Measurements from ENCODE around the gene DMTF1. TPM values are rescaled to one million over a fixed set of nuclear protein-coding genes. Genes with fewer than 3 reads are reported as not detected.
"Not testable (repeated sequence)": the region's sequence is repeated elsewhere in the genome, so short reads cannot be mapped to it uniquely, and the experiment has no call there.

DMTF1 gene, protein sequence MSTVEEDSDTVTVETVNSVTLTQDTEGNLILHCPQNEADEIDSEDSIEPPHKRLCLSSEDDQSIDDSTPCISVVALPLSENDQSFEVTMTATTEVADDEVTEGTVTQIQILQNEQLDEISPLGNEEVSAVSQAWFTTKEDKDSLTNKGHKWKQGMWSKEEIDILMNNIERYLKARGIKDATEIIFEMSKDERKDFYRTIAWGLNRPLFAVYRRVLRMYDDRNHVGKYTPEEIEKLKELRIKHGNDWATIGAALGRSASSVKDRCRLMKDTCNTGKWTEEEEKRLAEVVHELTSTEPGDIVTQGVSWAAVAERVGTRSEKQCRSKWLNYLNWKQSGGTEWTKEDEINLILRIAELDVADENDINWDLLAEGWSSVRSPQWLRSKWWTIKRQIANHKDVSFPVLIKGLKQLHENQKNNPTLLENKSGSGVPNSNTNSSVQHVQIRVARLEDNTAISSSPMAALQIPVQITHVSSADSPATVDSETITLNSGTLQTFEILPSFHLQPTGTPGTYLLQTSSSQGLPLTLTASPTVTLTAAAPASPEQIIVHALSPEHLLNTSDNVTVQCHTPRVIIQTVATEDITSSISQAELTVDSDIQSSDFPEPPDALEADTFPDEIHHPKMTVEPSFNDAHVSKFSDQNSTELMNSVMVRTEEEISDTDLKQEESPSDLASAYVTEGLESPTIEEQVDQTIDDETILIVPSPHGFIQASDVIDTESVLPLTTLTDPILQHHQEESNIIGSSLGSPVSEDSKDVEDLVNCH
- 41.1 and 48.0 TPM in 2 replicates for total RNA-seq (2014; rRNA removed; shearing (Covaris generic))

DNA sequence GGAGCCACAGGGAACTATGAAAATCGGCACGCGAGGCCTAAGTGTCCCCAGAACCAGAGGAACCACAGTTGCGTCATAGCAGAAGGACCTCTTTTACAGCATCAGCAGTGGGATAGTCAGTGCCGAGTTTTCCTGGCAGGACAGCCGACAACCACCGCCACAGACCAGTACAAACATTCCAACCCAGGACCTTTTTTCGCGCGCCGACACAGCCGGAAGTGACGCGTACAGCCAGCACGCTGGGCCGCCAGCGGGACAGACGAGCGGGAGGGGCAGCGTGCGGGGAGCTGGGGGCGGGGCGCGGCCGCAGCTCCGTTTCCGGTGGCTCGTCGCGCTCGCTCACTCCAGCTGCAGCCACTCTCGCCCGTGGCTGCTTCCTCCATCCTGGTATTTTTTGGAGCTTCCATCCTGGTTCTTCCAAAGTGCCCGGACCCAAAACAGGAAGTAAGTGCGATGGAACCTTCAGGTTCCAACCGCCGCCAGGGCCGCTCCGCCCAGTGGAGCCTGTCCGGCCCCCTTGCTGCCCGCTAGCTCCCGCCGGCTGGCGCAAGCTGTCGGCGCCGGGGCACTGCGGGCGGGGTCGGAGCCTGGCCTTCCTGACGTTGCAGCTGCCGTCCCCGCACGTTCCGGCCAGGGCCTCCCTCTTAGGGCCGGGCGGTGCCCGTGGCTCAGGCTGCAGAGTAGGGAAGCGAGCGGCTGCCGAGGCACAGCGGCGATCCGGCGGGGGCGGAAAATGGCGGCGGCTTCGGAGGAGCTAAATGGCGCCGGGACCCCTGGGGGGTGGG is at the start of gene DMTF1:
Gene DMTF1, plus strand, starts transcription at position 342 of the 785 bp plus-strand sequence. CDS start 12,489 bp downstream, outside the sequence.
- DNase-seq (ENCODE audit: low spot score) = peak; percentile 96

DNA sequence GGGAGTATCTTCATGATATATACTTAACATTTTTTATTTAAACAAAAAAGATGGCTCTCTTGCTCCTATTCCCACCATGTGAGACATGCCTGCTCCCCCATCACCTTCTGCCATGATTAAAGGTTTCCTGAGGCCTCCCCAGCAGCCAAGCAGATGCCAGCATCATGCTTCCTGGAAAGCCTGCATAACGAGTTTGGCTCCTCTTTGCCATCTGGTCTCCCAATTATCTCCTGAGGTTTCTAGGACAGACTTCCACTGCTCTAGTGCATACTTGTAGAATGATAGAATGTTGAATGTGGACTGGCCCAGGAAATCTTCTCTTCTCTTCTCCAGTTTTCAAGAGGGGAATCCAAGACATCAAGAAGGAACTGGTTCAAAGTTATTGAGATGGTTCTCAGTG is 46.9 kb upstream of the DMTF1 start:
- DNase-seq (ENCODE audit: low spot score) = no peak

DNA sequence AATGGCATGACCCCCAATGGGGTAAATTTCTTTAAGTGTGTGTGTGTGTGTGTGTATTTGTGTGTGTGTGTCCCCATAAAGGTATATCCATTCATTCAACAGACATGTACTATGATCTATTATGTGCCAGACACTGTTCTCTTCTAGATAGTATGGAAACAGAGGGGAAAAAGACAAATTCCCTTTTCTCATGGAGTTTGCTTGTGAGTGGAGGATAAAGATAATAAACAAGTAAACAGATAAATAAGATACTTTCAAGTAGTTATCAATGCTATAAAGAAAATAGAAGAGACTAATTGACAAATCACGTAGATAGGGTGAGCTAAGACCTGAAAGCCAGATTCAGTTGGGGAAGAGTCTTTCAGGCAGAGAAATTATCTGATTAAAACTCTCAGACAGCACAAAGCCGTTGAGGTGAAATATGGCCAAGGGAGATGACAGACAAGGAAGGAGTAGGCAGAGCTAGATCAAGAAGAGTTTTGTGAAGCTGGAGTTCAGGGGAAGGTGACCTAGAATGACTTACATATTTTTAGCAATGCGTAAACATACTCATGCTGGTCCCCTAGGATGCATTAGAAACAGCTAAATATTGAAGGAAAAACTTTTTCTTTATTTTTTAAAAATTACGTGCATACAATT is 45.2 kb upstream of the DMTF1 start:
- no peak for DNase-seq (ENCODE audit: low spot score)

DNA sequence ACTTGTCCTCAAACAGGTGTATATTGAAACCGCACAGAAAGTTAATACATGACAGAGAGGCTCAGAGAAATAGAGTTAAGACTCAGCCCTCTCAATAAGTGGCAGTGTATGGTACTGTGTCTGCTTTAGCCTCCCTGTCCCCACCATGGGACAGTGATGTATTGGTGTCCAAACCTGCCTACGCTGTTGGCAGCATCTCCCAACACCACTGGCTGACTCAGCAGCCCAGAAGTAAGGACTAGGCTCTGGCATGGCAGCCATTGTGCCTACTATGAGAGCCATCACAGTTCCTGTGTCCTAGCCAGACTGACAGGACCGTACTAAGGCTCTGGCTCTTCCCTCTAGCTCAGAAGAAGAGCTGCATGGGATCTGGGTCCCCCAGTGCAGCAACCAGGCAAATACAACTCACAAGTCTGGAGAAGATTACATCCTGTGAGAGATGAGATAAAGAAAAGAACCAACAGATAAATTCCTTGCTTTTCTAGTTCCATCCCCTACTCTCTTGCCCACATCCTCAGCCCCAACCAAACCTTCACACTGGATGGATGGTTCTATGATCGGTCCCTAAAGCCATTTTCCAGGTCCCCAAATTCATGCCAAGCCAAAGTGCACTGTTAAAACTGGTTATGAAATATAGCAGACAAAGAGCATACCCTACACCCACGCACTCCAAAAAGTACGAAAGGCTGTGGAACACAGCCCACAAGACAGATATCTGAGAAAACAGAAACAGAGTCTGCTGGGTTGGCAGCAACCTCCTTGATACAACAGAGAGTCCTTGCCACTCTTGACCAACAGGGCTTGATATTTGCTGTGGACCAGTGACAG is 44.1 kb upstream of the DMTF1 start:
- no peak for DNase-seq (ENCODE audit: low spot score)

DNA sequence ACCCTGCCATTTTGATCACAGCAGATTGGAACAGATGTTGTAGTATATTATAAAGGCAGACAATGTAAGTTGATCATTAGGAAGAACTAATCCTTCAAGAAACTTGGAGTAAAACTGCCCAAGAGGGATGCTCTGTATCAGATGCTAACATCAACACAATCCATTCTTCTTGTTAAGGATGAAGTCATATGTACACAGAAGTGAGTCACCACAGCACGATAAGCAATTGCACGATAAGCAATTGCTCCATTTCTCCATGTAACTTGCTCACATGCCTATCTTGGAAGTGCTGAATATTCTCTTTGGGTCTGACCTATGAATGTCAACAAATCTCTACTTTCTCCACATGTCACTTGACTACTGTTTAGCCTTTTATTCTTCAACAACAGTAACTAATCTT is 41.5 kb upstream of the DMTF1 start:
- DNase-seq (ENCODE audit: low spot score) = no peak

DNA sequence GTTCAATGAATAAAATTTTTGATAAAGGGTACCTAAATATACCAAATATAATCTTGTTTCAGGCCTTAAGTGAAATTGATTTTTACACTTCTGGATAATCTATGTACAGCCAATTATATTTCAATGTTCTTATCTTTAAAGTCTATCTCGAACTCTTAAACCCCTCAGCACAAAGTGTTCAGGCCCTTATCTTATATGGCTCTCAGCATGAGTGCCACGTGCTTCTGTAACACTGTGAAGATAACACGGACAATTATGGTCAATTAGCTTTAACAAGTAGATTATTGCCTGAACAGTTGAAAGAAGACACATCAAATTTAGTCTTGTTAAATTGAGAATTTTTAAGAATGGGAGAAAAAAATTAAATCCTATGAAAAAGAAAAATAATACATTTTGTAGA is 40.4 kb upstream of the DMTF1 start:
- DNase-seq (ENCODE audit: low spot score) = no peak

DNA sequence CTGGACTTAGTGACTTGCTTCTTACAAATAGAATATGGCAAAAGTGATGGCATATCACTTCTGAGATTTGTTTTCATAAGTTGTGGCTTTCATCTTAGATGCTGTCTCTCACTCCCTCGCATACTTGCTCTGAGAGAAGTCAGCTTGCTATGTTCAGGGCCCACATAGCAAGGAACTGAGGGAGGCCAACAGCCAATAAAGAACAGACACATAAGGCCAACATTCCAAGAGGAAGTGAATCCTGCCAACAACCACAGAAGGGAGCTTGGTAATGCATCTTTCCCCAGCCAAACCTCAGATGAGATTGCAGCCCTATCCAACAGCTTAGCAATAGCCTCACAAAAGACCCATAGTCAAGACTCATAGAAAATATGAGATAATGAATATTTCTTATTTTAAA is 39.2 kb upstream of the DMTF1 start:
- no peak for DNase-seq (ENCODE audit: low spot score)

DNA sequence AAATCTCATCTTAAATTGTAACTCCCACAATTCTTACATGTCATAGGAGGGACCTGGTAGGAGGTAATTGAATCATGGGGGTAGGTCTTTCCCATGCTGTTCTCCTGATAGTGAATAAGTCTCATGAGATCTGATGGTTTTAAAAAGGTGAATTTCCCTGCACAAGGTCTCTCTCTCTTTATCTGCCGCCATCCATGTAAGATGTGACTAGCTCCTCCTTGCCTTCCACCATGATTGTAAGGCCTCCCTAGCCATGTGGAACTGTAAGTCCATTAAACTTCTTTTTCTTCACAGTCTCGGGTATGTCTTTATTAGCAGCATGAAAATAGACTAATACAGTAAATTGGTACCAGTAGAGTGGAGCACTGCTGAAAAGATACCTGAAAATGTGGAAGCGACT is 38.3 kb upstream of the DMTF1 start:
- DNase-seq (ENCODE audit: low spot score) = not testable (repeated sequence)

DNA sequence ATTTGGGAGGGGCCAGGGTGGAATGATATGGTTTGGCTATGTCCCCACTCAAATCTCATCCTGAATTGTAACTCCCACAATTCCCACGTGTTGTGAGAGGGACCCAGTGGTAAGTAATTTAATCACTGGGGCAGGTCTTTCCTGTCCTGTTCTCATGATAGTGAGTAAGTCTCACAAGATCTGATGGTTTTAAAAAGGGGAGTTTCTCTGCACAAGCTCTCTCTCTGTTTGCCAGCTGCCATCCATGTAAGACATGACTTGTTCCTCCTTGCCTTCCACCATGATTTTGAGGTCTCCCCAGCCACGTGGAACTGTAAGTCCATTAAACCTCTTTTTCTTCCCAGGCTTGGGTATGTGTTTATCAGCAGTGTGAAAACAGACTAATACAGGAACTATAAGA is 36.5 kb upstream of the DMTF1 start:
- DNase-seq (ENCODE audit: low spot score) = not testable (repeated sequence)

DNA sequence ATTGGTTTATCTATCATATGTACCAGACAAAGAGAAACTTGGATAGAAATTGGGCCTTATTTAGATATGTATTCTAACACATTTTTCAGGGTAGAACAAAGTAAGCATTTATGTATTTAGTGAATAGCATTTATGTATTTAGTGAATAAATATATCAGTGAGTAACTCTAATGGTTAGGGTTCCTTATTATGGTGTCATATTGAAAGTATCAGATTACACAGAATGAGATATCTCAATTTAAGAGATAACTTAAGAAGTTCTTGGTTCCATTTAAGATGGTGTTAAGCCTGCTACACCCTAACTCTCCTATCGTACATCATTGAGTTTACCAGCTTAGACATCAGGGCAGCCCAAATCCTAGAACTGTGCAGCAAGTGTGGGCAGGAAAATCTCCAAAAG is 35.9 kb upstream of the DMTF1 start:
- no peak for DNase-seq (ENCODE audit: low spot score)

DNA sequence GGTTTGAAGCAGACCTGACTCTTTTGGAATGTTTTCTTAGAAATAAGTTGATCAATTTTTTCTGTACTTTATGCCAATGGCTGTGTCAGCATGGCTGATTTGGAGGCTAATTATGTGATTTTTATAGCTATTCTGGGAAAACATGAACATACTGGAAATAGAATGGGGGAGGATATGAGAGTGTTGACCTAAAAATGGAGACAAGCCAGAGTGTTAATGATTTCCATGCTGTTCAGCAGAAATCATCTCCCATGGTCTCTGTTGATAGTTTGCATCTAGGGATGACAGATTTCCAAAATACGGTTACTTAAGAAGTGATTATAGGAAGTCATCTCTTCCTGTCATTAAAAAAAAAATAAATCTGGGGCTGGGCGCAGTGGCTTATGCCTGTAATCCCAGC is 32.7 kb upstream of the DMTF1 start:
- DNase-seq (ENCODE audit: low spot score) = no peak

DNA sequence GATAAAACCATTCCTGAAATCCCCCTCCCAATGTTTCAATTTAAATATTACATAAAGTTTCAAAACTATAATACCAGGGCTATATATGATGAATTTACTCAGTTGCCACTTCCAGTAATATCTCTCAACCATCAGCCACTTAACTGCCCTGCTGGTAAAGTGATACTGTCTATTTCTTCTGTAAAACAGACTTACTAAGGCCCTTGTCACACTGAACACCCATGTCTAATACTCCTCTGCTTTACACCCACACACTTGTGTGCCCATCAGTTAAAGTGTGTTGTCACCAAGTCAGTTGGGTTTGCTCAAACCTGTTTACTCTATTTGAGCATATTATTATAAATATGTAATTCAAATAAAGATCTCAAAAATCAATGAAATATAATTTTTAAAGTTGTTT is 29.1 kb upstream of the DMTF1 start:
- no peak for DNase-seq (ENCODE audit: low spot score)

DNA sequence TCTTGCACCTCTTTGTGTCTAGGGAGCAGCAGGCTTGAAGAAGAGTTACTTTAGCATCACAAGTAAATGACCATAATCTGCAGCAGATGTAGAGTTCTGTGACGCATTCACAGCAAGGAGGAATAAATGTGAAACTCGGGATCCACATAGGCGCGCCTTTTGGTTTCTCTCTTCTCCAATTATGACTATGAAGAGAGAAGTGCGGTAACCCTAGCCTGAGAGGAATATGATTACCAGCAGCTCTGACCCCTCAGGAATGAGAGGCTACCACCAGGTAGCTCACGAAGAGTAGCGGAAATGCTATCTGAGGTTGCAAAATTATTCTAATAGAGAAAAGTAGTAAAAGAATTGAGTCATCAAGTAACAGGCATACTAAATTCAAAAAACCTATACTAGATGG is 25.2 kb upstream of the DMTF1 start:
- no peak for DNase-seq (ENCODE audit: low spot score)

DNA sequence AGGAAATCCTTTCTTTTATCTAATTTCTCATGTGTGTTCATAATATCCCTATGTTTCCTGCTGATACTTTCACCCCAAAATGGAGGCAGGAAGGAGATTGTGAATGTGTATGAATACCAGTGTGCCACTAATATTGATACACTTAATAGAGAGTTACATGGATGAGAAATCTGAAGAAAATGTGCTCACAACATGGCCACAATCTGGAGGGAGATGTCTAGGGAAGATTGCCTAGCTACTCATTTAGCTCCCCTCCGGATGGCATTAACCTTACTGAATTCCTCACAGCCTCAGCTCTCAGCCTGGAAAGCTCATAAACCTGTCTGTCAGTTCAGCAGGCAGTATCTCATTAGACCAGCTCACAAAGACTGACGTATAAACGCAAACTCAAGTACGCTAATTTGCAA is 23.4 kb upstream of the DMTF1 start:
- DNase-seq (ENCODE audit: low spot score) = no peak

DNA sequence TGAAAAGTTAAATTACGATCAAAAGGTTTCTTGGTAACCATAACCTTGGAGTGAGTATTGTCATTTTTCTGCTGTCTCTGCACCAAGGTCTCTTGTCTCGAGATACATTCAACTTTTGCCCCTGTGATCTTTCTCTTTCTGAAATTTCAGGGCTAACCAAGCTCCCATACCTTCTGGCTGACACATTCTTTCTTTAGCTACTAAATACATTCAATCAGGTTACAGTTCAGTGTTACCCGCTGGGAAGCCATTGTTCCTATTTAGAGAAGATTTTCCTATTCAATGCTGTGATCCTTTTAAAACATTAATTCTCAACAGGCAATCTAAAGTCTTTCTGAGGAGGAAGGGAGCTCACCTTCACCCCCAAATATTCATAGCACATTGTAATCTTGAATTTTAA is 22.9 kb upstream of the DMTF1 start:
- no peak for DNase-seq (ENCODE audit: low spot score)

DNA sequence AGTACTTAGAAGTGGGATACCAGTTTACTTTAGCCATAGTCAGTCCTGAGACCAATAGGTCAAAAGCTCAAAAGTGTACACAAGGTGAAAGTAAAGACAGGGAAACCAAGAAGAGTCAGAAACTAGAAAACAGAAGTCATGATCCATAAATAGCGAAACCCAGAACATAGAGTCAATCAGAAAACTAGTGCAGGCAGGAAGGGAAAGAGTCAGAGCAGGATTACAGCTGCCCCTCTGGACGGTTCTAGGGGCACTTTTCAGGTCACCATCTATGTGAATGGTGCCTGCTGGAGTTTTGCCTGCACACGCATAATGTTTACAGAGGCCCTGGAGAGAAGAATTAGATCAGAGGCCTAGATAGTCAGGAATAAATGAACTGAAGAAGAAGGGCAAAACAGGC is 22.4 kb upstream of the DMTF1 start:
- no peak for DNase-seq (ENCODE audit: low spot score)

DNA sequence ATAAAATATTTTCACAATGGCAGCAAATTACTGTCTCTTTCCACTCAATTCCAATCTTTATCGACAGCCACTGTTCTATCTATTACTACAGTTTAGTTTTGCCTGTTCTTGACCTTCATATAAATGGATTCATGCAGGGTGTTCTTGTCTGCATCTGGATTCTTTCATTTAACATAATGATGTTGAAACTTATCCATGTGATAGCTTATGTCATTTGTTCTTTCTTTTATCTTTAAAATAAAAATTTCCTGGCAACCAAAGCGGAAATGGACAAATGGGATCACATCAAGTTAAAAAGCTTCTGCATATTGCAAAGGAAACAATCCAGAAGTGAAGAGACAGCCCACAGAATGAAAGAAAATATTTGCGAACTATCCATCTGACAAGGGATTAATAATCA is 20.5 kb upstream of the DMTF1 start:
- no peak for DNase-seq (ENCODE audit: low spot score)

DNA sequence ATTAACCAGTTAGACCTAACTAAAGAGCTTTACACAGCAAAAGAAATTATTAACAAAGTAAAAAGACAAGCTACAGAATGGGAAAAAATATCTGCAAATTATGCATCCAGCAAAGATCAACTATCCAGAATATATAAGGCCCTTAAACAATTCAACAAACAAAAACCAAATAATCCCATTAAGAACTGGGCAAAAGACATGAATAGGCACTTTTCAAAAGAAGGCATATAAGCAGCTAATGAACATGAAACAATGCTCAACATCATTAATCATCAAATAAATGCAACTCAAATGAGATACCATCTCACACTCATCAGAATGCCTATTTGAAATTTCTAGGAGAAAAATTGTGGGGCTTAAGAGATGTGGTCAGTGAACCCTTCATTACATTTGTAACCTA is 15.0 kb upstream of the DMTF1 start:
- no peak for DNase-seq (ENCODE audit: low spot score)

DNA sequence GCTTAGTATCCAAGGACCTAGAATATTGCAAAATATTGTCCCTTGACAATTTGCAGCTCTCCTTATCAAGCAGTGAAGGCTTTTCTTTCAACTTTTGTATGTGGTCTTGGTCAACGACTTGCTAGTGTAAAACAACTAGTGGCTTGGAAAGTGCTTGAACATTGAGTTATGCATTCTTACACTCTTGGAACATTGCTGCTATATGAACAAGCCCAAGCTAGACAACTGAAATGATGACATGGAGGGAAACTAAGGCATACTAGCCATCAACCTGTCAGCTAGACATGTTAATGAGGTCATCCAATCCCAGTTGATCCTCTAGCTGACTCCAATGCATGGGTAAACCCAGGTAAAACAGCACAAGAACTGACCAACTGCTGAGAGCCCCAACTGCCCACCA is 12.7 kb upstream of the DMTF1 start:
- no peak for DNase-seq (ENCODE audit: low spot score)

DNA sequence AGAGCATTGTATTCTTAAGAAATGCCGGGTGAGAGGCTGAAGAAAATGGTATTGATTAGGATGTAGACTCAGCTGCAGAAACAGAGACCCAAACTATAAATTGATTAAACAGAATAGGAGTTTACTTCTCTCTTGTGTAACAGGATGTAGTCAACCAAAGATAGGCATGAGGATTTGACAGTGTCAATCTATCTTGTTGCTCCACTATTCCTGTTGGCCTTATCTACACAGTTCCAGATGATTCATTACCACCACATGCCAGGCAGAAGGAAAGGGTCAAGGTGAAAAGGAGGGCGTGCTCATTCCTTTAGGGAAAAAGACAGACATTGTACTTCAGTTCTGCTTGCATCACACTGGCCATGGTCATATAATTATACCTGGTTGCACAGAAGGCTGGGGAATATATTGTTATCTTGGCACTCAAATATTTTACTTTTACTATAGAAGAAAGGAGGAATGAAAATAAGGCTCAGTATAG is 11.9 kb upstream of the DMTF1 start:
- DNase-seq (ENCODE audit: low spot score) = no peak

DNA sequence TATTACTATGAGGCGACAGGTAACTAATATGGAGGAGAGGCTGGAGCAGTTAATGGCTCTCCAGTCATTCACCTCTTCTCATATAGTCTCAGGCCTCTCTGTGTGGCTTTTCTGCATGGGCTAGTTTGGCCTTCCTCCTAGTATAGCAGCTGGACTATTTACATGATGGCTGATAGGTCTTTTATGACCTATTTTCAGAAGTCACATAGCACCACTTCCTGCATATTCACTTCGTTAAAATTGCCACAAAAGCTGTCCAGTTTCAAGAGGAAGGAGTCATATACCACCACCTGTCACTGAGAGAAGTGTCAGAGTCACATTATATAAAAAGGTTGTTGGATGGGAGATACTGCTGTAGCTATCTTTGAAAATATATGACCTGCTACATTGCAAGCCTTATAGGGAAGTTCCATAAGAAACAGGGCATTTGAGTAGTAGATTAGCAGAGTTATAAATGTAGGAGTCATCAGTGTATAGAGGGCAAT is 8.0 kb upstream of the DMTF1 start:
- no peak for DNase-seq (ENCODE audit: low spot score)
